SK-N-MC (cell line): ENCODE data around the gene HJURP.

Experiments
- EZH2 ChIP-seq: fragments of 200-600 bp; sonication (generic); IDR thresholded peaks from one replicate; pipeline ENCODE4 v1.6.1; 2017; ENCODE audit warnings: antibody characterized with exemption
- POLR2AphosphoS5 ChIP-seq: IDR thresholded peaks from 2 replicates; pipeline ENCODE4 v1.6.1; 2012; ENCODE audit warnings: mild to moderate bottlenecking, low read depth, low read length, borderline replicate concordance

DNA sequence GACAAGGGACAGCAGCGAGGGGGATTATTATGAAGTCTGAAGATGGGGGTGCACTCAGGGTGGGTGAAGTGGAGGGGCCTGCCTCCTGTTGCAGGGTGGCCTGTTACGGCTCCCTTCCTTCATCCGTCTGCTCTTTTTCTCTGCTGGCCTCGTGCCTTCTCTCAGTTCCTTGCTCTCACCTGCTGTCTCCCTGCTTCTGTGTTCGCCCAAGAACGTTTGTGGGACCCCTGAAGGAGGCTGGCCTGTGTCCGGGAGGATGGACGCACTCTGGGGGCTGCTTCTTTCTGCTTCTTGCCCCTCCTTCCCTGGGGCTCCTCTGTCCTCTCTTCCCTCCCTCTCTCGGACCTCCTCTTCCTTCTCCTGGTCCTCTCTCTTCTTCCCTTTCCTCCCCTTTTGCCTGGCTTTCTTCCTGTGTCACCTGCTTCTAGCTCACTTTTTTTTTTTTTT is 62.4 kb downstream of the HJURP start:
- TF ChIP-seq POLR2AphosphoS5: no peak
- no peak for TF ChIP-seq EZH2
